BE2C (cell line): ENCODE results near the gene CLCNKB.
"Not testable (repeated sequence)": the region's sequence is repeated elsewhere in the genome, so short reads cannot be mapped to it uniquely, and the experiment has no call there.

Experiments used
- DNase-seq: peaks from one replicate; pipeline ENCODE4 v3.0.0-alpha.2; 2020
- H3K27me3 ChIP-seq: fragments of 250-450 bp; sonication (Bioruptor Pico); 2 replicates; pipeline ENCODE4 v1.5.1; 2020; ENCODE audit warnings: mild to moderate bottlenecking
- H3K36me3 ChIP-seq: fragments of 250-450 bp; sonication (Bioruptor Pico); 2 replicates; pipeline ENCODE4 v1.5.1; 2020; ENCODE audit warnings: mild to moderate bottlenecking
- H3K4me1 ChIP-seq: fragments of 250-450 bp; sonication (Bioruptor Pico); 2 replicates; pipeline ENCODE4 v1.5.1; 2020
- H3K4me3 ChIP-seq: 2 replicates; pipeline ENCODE4 v1.5.1; 2011; ENCODE audit warnings: low read depth, low read length
- H3K9me3 ChIP-seq: fragments of 250-450 bp; sonication (Bioruptor Pico); 2 replicates; pipeline ENCODE4 v1.5.1; 2020
- TF ChIP-seq, protein P1 (sequence below): IDR thresholded peaks from 2 replicates; pipeline ENCODE4 v1.5.1; 2012; ENCODE audit warnings: mild to moderate bottlenecking, low read depth, low read length

Gene CLCNKB

DNA sequence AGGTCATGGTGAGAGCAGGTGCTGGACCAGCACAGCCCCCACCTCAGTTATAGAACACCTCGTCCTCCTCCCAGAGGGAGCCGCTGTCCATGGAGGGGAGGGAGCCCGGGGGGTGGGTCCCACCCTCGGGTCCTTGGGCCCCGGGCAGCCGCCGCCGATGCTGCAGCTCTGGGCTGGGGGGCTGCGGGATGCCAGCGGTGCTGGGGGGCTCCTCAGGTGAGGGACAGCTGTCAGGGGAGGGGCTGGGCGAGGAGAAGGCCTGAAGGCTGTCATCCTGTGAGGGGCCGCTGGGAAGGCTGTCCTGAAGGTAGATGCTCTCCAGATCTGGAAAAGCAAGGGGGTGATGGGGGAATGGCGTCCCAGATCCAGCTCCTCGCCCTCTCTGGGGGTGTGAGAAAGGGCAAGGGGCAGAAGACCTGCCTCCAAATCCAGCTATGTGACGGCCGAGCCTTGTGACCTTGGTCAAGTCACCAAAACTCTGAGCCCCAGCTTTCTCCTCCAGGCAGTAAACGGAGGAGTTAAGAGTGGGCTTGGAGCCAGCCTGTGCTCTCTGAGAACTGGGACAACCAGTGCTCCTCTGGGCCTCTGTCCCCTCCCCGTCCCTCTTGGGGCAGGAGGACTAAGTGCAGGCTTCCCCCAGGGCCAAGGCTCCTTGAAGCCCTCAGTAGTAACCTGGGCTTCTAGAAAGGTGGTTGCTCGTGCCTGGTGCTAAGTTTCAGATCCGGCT lies 15.0 kb downstream of the CLCNKB start:
- H3K36me3 ChIP-seq, H3K4me1 ChIP-seq, H3K4me3 ChIP-seq, H3K9me3 ChIP-seq, DNase-seq, H3K27me3 ChIP-seq: not testable (repeated sequence)

DNA sequence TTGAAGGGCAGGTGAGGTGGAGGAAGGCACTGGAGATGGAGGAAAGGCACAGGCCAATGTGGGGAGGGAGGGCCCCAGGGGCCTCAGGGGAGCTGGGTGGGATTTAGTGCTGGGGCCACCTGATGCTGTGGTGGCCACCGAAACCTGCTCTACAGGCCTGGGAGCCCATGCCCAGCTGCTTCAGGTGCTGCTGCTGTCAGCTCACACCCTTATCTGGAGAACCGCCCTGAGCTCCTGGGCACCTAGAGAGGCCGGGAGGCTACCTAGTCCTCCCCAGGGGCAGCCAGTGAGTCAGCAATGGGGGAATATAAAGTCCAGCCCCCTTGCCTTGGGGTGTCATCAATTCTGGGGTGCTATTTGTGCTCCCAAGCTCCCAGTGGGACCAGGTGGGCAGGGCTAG lies 17.7 kb downstream of the CLCNKB start:
- Histone ChIP-seq H3K9me3 (no peaks in the 10 kb centered on the region), H3K36me3 (no peaks in the 10 kb centered on the region), H3K4me3 (no peak overlapping the region), H3K4me1 (no peaks in the 10 kb centered on the region), H3K27me3 (no peaks in the 10 kb centered on the region)
- DNase-seq: no peak
- TF ChIP-seq, protein P1, sequence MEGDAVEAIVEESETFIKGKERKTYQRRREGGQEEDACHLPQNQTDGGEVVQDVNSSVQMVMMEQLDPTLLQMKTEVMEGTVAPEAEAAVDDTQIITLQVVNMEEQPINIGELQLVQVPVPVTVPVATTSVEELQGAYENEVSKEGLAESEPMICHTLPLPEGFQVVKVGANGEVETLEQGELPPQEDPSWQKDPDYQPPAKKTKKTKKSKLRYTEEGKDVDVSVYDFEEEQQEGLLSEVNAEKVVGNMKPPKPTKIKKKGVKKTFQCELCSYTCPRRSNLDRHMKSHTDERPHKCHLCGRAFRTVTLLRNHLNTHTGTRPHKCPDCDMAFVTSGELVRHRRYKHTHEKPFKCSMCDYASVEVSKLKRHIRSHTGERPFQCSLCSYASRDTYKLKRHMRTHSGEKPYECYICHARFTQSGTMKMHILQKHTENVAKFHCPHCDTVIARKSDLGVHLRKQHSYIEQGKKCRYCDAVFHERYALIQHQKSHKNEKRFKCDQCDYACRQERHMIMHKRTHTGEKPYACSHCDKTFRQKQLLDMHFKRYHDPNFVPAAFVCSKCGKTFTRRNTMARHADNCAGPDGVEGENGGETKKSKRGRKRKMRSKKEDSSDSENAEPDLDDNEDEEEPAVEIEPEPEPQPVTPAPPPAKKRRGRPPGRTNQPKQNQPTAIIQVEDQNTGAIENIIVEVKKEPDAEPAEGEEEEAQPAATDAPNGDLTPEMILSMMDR: no peak

DNA sequence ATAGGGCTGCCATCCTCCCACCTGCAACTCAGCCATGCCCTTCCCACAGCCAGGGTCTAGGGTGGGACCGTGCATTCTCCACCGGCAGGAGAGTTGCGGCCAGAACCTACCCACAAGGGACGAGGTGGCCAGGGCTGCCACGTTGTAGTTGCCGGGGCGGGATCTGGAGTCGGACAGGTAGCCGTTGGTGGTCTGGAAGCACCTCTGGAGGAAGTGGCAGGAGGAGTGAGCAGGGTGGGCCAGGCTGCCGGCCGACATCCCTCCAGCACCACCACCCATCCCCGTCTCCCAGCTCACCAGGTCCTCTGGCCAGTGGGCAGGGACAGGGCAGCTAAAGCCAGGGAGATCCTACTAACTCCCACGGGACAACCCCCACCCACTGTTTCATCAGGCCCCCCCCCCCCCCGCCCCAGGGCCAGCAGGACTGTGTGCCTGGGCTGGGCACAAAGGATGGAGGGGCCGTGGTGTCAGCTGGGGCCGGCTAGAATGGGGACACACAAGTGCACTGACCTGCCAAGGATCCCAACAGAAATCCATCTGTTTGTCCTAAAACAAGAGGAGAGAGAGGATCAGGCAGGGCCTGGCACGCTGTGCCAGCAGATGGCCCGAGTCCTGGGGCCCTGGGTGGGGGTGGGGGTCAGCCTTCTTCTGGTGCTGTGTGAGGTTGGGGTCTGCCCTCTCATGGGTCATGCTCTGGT lies 18.6 kb downstream of the CLCNKB start:
- H3K4me3 ChIP-seq, H3K9me3 ChIP-seq, DNase-seq, H3K36me3 ChIP-seq, H3K4me1 ChIP-seq, H3K27me3 ChIP-seq: not testable (repeated sequence)

DNA sequence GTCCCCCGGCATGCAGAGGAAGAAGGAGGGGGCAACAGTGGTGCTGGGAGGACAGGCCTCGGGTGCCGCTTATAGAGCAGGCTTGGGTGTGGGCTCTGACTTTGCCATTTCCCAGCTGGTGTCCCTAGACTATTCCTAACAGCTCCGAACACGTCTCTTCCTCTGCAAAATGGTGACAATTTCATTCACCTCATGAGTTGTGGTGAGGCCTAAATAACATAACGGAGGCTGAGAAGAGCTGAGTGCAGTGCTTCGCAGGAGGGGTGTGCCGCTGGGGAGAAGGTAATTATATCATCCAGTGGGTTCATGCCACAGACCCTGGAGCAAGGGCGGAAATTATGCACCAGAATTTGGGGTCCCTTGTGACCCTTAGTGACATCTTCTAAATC lies 19.1 kb downstream of the CLCNKB start:
- H3K27me3 ChIP-seq, H3K4me1 ChIP-seq, H3K4me3 ChIP-seq, H3K36me3 ChIP-seq, H3K9me3 ChIP-seq, DNase-seq: not testable (repeated sequence)

DNA sequence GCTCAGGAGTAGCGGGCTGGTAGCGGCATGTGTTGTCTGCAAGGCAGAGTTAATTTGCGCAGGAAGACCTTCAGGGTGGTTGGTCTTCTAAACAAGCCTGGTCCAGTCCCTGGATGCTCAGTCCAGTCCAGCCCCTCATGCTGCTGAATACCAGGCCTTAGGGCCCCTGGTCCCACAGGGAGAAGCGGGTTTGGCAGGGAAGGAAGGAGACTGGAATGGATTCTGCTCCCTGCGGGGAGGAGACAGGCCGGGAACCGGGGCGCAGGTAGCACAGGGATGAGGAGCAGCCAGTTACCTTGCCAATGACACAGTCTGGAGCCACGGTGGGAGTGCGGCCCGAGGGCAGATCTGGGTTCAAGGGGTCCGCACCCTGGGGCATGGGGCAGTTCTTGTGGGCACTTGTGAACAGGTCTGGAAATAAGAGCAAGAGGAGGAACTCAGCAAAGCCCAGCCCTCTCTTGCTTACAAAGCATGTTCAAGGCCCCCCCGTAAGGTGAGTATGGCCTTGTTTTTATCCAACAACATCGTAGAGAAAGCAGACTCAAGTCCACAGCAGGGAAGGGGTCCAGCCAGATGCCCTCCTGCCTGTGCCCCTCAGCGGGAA lies 19.7 kb downstream of the CLCNKB start:
- TF ChIP-seq, protein P1: no peak
- Histone ChIP-seq H3K9me3 (no peaks in the 10 kb centered on the region), H3K27me3 (no peaks in the 10 kb centered on the region), H3K36me3 (no peaks in the 10 kb centered on the region), H3K4me1 (no peaks in the 10 kb centered on the region), H3K4me3 (no peak overlapping the region)
- no peak for DNase-seq

DNA sequence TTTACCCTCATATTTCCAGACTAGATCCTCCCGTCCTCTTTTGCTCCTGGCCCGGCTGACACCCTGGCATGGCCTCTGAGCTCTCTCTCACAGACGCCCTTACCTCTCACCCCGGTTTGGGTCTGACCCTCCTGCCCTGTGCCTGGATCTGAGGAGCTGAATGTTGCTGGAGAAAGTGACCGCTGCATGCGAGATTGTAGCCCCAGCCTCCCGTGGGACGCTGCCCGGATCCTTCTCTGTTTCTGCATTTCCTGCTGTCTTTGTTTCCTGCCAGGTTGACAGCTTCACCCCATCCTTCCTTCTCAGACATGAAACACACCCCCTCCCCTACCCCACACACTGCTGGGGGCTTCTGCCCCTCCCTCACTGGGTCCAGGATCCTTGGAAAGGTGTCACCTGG lies 20.3 kb downstream of the CLCNKB start:
- no peak for DNase-seq
- H3K9me3 ChIP-seq: no peaks in the 10 kb centered on the region
- TF ChIP-seq, protein P1: no peak
- H3K4me3 ChIP-seq: no peak overlapping the region
- no peaks in the 10 kb centered on the region for H3K4me1 ChIP-seq
- H3K36me3 ChIP-seq: no peaks in the 10 kb centered on the region
- H3K27me3 ChIP-seq: no peaks in the 10 kb centered on the region

DNA sequence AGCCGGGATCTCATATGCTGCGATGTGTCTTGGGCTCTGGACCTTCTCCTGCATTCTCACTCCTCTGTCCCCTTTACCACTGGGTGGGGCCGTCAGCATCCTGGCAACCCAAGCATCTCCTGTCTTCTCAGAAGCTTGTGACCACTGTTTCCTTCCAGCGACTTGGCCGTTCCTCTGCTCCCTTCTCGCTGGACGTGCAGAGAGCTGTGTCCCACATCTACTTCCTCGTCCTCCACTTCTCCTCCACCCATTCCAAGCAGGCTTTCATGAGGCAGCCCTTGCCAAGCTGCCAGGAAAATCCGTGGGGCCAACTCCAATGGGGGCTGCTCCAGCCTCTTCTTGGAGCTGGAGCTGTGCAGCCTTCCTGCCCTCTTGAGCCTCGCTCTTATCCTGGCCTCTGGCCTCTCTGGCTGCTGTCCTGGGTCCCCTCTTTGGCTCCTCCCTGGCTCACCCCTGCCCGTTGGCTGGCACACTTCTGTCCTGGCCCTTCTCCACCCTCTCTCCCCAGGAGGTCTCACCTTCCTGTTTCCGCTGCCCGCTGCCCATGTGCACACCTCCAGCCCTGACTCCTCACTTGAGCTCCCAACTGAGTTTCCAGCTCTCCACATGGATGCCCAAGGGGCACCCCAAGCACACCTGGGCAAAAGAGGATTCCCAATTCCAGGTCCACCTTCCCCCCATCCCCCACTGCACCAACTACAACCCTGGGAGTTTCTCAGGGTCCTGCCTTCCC lies 21.1 kb downstream of the CLCNKB start:
- TF ChIP-seq, protein P1: no peak
- no peak for DNase-seq
- Histone ChIP-seq H3K9me3 (no peaks in the 10 kb centered on the region), H3K4me1 (no peaks in the 10 kb centered on the region), H3K36me3 (no peaks in the 10 kb centered on the region), H3K4me3 (no peak overlapping the region), H3K27me3 (no peaks in the 10 kb centered on the region)
